OCI-LY1 (cell line): ENCODE data around the gene MFRP.

Experiments used
- H2AFZ ChIP-seq: fragments of 200-600 bp; sonication (generic), shearing (Covaris generic); 2 replicates; pipeline ENCODE4 v1.6.0; 2014; ENCODE audit warnings: antibody characterized with exemption, mild to moderate bottlenecking, low read length
- H3F3A ChIP-seq: fragments of 200-600 bp; sonication (generic), shearing (Covaris generic); 2 replicates; pipeline ENCODE4 v1.6.0; 2014; ENCODE audit warnings: mild to moderate bottlenecking, antibody characterized with exemption, low read length, moderate library complexity; ENCODE audit not compliant: insufficient read depth
- H3K27ac ChIP-seq: fragments of 200-600 bp; sonication (generic); 2 replicates; pipeline ENCODE4 v1.5.1; 2014; ENCODE audit warnings: low read length, mixed run types, mild to moderate bottlenecking, low read depth; ENCODE audit not compliant: poor library complexity, severe bottlenecking
- H3K27me3 ChIP-seq: fragments of 200-600 bp; sonication (generic); 2 replicates; pipeline ENCODE4 v1.6.0; 2014; ENCODE audit warnings: antibody characterized with exemption, mild to moderate bottlenecking, low read length, moderate library complexity; ENCODE audit not compliant: insufficient read depth
- H3K36me3 ChIP-seq: fragments of 200-600 bp; sonication (generic); 2 replicates; pipeline ENCODE4 v1.6.1; 2014; ENCODE audit warnings: mild to moderate bottlenecking, antibody characterized with exemption, low read length, moderate library complexity, mixed read lengths; ENCODE audit not compliant: insufficient read depth
- H3K4me1 ChIP-seq: fragments of 200-600 bp; sonication (generic); 2 replicates; pipeline ENCODE4 v1.5.1; 2014; ENCODE audit warnings: mild to moderate bottlenecking, low read length, moderate library complexity; ENCODE audit not compliant: insufficient read depth, severe bottlenecking
- H3K4me2 ChIP-seq: fragments of 200-600 bp; sonication (generic), shearing (Covaris generic); 2 replicates; pipeline ENCODE4 v1.6.1; 2014; ENCODE audit warnings: low read length
- H3K4me3 ChIP-seq: fragments of 200-600 bp; sonication (generic); 2 replicates; pipeline ENCODE4 v1.5.1; 2014; ENCODE audit warnings: low read length, low read depth, mild to moderate bottlenecking, mixed read lengths; ENCODE audit not compliant: poor library complexity, severe bottlenecking
- H3K79me2 ChIP-seq: fragments of 200-600 bp; shearing (Covaris generic); 2 replicates; pipeline ENCODE4 v1.6.1; 2016; ENCODE audit warnings: mixed run types, low read length, mixed read lengths; ENCODE audit not compliant: insufficient read depth
- H3K9ac ChIP-seq: fragments of 200-600 bp; sonication (generic), shearing (Covaris generic); 2 replicates; pipeline ENCODE4 v1.6.1; 2014; ENCODE audit warnings: mild to moderate bottlenecking, low read length, mixed read lengths
- H3K9me2 ChIP-seq: fragments of 200-600 bp; sonication (generic), shearing (Covaris generic); 2 replicates; pipeline ENCODE4 v1.6.1; 2014; ENCODE audit warnings: low read depth, mild to moderate bottlenecking, low read length, mixed read lengths
- H3K9me3 ChIP-seq: fragments of 200-600 bp; shearing (Covaris generic); 2 replicates; pipeline ENCODE4 v1.6.1; 2014; ENCODE audit warnings: low read length, mixed read lengths
- H4K20me1 ChIP-seq: fragments of 200-600 bp; sonication (generic), shearing (Covaris generic); 2 replicates; pipeline ENCODE4 v1.6.0; 2016; ENCODE audit warnings: mild to moderate bottlenecking, low read length; ENCODE audit not compliant: insufficient read depth
- CTCF ChIP-seq: fragments of 200-600 bp; sonication (generic), shearing (Covaris generic); IDR thresholded peaks from 2 replicates; pipeline ENCODE4 v1.5.1; 2017; ENCODE audit warnings: mild to moderate bottlenecking, antibody characterized with exemption, low read length, moderate library complexity, mixed read lengths
- EZH2 ChIP-seq: fragments of 200-600 bp; sonication (generic), shearing (Covaris generic); IDR thresholded peaks from 2 replicates; pipeline ENCODE4 v1.8.0; 2017; ENCODE audit warnings: borderline replicate concordance, mixed run types, mild to moderate bottlenecking, antibody characterized with exemption, low read length, moderate library complexity, mixed read lengths

MFRP gene

DNA sequence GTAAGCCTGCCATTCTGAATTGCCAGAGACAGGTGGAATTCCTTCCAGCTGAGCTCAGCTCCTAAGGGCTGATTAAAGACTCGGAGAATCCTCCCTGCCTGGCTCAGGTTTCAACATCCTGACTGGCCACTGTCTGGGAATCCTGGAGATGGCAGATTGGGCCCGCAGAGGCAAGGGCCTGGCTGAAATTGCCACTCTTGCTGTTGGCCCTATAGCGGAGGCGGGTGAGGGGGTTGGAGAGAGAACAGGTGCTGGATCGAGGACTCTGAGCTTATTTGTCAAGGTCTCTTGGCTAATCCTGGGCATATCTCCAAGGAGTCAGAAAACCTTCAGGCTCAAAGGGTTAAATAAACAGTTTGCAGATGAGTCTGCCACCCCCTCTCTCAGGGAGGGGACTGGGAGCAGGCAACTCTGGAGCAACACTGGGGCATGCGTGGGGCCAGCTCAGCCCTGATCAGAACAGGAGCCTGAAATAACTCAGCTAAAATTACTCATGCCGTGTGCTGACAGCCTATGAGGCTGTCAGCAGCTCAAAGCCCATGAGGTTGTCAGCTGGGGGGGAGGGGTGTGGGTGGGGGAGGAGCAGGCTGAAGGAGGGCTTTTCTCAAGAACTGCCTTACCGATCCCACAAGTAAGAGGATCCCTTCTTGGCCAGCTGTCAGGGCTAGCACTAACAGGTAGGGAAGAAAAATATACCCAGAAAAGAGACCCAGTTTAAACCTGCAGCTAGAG, 14.7 kb upstream of the MFRP start:
- H3K36me3 ChIP-seq = no peaks in the 10 kb centered on the region
- peak overlapping the region; percentile 59 for H3K4me2 ChIP-seq
- H4K20me1 ChIP-seq = no peaks in the 10 kb centered on the region
- H3K9me3 ChIP-seq = no peaks in the 10 kb centered on the region
- H3F3A ChIP-seq = no peaks in the 10 kb centered on the region
- H3K9me2 ChIP-seq = no peaks in the 10 kb centered on the region
- no peak overlapping the region for H2AFZ ChIP-seq
- H3K27ac ChIP-seq = peak overlapping the region; percentile 98
- H3K27me3 ChIP-seq = no peaks in the 10 kb centered on the region
- peak overlapping the region; percentile 63 for H3K9ac ChIP-seq
- peaks cover 89% of the 10 kb centered on the region for H3K4me1 ChIP-seq
- H3K4me3 ChIP-seq = peak overlapping the region; percentile 29
- no peaks in the 10 kb centered on the region for H3K79me2 ChIP-seq
- TF ChIP-seq EZH2 (no peak), CTCF (no peak)

GRCh38 chr11:119359365-119360214, 13.1 kb upstream of the MFRP start:
- H2AFZ ChIP-seq = no peak overlapping the region
- peak overlapping the region; percentile 98 for H3K27ac ChIP-seq
- H3K36me3 ChIP-seq = no peaks in the 10 kb centered on the region

GRCh38 chr11:119357074-119357473, 10.6 kb upstream of the MFRP start:
- Histone ChIP-seq H4K20me1 (no peaks in the 10 kb centered on the region), H2AFZ (no peak overlapping the region), H3K4me2 (peak overlapping the region; percentile 85), H3K27me3 (no peaks in the 10 kb centered on the region), H3K4me3 (peak overlapping the region; percentile 69), H3K9me3 (no peaks in the 10 kb centered on the region), H3K4me1 (peaks cover 59% of the 10 kb centered on the region), H3K9ac (no peak overlapping the region; the same call in 1 of the 2 replicates), H3K9me2 (no peaks in the 10 kb centered on the region), H3K27ac (peak overlapping the region; percentile 98), H3K36me3 (no peaks in the 10 kb centered on the region), H3K79me2 (no peaks in the 10 kb centered on the region), H3F3A (no peaks in the 10 kb centered on the region)
- TF ChIP-seq CTCF = no peak
- no peak for TF ChIP-seq EZH2

More at GRCh38 chr11:119359365-119360214, 13.1 kb upstream of the MFRP start:
- no peaks in the 10 kb centered on the region for H4K20me1 ChIP-seq
- no peak for TF ChIP-seq EZH2
- H3K9me2 ChIP-seq = no peaks in the 10 kb centered on the region
- H3K9me3 ChIP-seq = no peaks in the 10 kb centered on the region
- H3K4me3 ChIP-seq = no peak overlapping the region
- peaks cover 79% of the 10 kb centered on the region for H3K4me1 ChIP-seq
- H3K9ac ChIP-seq = peak overlapping the region; percentile 29; the same call in 1 of the 2 replicates
- peak overlapping the region; percentile 32; the same call in 1 of the 2 replicates for H3K4me2 ChIP-seq
- H3F3A ChIP-seq = no peaks in the 10 kb centered on the region
- no peaks in the 10 kb centered on the region for H3K27me3 ChIP-seq
- H3K79me2 ChIP-seq = no peaks in the 10 kb centered on the region
